HL-60 (cell line): Measurements from ENCODE around the gene VTI1A.

Source experiments
- CTCF ChIP-seq: IDR thresholded peaks from one replicate; pipeline ENCODE4 v1.5.1; 2011; ENCODE audit warnings: low read length, control low read depth, inconsistent platforms; ENCODE audit not compliant: insufficient read depth
- POLR2AphosphoS5 ChIP-seq: IDR thresholded peaks from 2 replicates; pipeline ENCODE4 v1.6.1; 2012; ENCODE audit warnings: low read depth

DNA sequence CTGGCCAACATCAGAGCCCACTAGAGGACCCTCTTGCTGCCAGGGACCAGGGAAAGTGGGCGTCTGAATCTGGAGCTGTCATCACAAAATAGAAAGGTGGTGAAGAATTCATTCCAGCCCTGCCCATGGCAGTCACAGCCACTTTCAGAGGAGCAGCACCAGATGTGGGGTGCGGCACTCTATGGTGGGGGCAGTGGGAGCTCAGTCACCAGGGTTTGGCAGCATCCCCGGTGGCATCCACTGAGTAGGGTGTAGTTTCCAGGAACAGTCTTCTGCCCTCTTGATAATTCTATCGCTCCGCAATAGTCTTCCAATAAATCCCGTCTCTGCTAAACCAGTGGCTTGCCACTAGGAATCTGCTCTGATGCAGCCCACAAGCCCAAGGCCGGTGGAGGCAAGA, 394.5 kb downstream of the VTI1A start:
- no peak for TF ChIP-seq CTCF
- no peak for TF ChIP-seq POLR2AphosphoS5
